Aorta (tissue), 5 donors: Measurements from ENCODE around the gene AGAP1. TPM values are rescaled to one million over a fixed set of nuclear protein-coding genes. Genes with fewer than 3 reads are reported as not detected.
"Not testable (repeated sequence)": the region's sequence is repeated elsewhere in the genome, so short reads cannot be mapped to it uniquely, and the experiment has no call there.

ENCODE experiments used
- ATAC-seq: fragments of 200-7000 bp; cut with Tn5 transposase; one replicate; pipeline ENCODE4 v1.9.1; 2022; ENCODE audit warnings: moderate library complexity; ENCODE audit not compliant: low FRiP score
- DNase-seq, 2 donors: peaks; one replicate each; pipeline ENCODE4 v3.0.0-alpha.2; 2020
- H3K27ac ChIP-seq, 2 donors: one replicate each; pipeline ENCODE4 v1.5.1; 2013; ENCODE audit warnings: low read length in 2 of 2, mild to moderate bottlenecking in 2 of 2, moderate library complexity in 2 of 2, control low read depth in 1 of 2, inconsistent platforms in 1 of 2, low read depth in 1 of 2
- H3K27me3 ChIP-seq, 2 donors: one replicate each; pipeline ENCODE4 v1.6.1; 2013; ENCODE audit warnings: control low read depth in 1 of 2, low read length in 1 of 2, mild to moderate bottlenecking in 1 of 2, moderate library complexity in 1 of 2; ENCODE audit not compliant: insufficient read depth in 2 of 2, control insufficient read depth in 1 of 2
- H3K36me3 ChIP-seq, 2 donors: one replicate each; pipeline ENCODE4 v1.6.1; 2013; ENCODE audit warnings: control low read depth in 1 of 2, low read length in 1 of 2, mild to moderate bottlenecking in 1 of 2; ENCODE audit not compliant: insufficient read depth in 2 of 2, control insufficient read depth in 1 of 2
- H3K4me1 ChIP-seq, 2 donors: one replicate each; pipeline ENCODE4 v1.6.1; 2013; ENCODE audit warnings: low read length in 2 of 2, control low read depth in 1 of 2, mild to moderate bottlenecking in 1 of 2, moderate library complexity in 1 of 2; ENCODE audit not compliant: insufficient read depth in 2 of 2, control insufficient read depth in 1 of 2
- H3K4me3 ChIP-seq, 2 donors: one replicate each; pipeline ENCODE4 v1.5.1; 2013; ENCODE audit warnings: low read length in 2 of 2, control low read depth in 1 of 2, mild to moderate bottlenecking in 1 of 2
- H3K9me3 ChIP-seq: one replicate; pipeline ENCODE4 v1.6.1; 2013; ENCODE audit warnings: mild to moderate bottlenecking, low read length; ENCODE audit not compliant: control insufficient read depth
- WGBS, 2 donors: extraction: QIAGEN DNeasy Blood & Tissue Kit; methylation state at CpG; one replicate each; pipeline ENCODE4 v1.1.7; 2013; 5-methylcytosine and 5-hydroxymethylcytosine counted together
- intact Hi-C, 2 donors: fragments of 100-400 bp; cut with DNase I; formaldehyde crosslinking; loops; one replicate each; pipeline versions ENCODE4 v1.14.2 to v1.15.0; 2022
- polyA plus RNA-seq, 2 donors: library from polyadenylated mRNA; stranded (reverse); fragments of 200-250 nt; gene quantifications; one replicate each; pipeline ENCODE4 v1.2.3, GENCODE V29; 2013
- total RNA-seq, 2 donors: library from RNA; stranded (reverse); fragmentation: NEBNext Ultra II Directional; extraction: Animal tissue kit (Norgen Biotek cat#: 25700); gene quantifications; one replicate each; pipeline ENCODE4 v1.2.1, GENCODE V29; 2021
- donor health status: healthy with polysubstance abuse.
- donor health status: Bipolar disorder and iron deficiency.
- donor health status: DM: no; HTN: no; CAD: no.
- donor health status: DM: no; HTN: no; CAD: no.
- donor health status: DM: yes; HTN: yes; CAD: no.

The AGAP1 gene
- total and polyA plus RNA-seq, 4 donors = 3.0 to 32.7 (median 12.7) TPM

DNA sequence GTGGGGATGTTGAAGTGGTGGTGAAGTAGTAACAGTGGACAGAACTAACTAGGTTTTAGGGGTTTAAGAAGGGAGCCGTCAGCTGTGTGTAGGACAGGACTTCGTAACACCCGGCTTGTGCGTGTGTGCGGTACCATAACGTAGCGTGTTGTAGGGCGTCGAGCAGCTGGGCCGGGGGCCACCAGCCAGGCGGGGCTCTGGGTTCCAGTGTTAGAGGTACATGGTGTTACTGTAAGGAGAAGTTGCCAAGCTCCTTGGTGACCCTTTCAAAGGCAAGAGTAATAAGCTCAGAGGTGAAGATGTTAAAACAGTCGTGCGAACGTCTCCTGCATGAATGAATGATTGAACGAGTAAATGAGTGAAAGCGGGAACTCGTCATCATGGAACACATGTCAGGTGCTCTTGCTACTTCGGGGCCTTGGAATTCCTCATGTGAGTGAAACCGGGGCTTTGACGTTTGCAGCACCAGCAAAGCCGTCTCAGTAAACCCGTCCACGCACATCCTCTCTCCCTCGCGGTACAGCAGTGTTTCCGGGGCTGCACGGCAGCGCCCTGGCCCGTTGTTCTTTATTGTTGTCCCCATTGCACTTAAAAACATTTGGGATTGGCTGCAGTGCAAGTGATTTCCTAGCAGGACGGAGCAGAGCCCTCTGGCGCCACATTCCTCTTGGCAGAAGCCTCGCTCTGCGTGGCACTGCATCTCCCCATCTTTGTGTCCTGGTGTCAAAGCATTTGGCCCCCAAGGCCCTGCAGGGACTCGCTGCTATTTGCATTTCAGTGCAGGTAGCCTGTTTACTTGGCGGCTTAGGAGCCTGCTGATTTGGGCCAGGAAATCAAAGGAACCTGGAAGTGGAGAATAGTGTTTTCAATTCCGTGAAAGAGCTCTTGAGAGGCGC, 559.3 kb downstream of the AGAP1 start:
- Histone ChIP-seq H3K4me3 (no peak overlapping the region), H3K27me3 (no peaks in the 10 kb centered on the region), H3K4me1 (no peaks in the 10 kb centered on the region), H3K9me3 (peaks cover 1% of the 10 kb centered on the region), H3K36me3 (no peaks in the 10 kb centered on the region), H3K27ac (no peak overlapping the region)
- DNase-seq = no peak
- WGBS, 2 donors = 75 to 77% methylated on average over 37 of the region's 37 CpGs
- no peak for ATAC-seq
- intact Hi-C loops = no loop called here

DNA sequence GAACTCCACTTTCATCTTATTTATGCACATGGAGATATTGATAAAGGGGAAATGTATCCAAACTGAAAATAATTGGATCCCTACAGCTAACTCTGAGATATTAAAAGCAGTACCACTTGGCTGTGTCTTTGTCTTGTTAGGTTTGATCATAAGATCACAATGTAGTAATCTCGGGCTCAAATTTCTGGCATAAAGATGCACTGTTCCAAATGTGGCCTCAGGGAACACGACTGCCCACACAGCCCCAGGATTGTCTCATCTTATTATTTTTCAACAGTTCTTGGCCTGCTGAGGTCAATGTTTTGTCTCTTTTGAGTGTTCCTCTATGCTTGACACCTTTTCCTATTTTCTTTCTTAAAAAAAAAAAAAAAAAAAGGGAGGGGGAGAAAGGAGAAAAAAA, 560.3 kb downstream of the AGAP1 start:
- Histone ChIP-seq H3K4me1 (no peaks in the 10 kb centered on the region), H3K4me3 (no peak overlapping the region), H3K9me3 (peaks cover 2% of the 10 kb centered on the region), H3K36me3 (no peaks in the 10 kb centered on the region), H3K27me3 (no peaks in the 10 kb centered on the region), H3K27ac (no peak overlapping the region)
- 59 to 64% methylated on average over 2 of the region's 2 CpGs for WGBS, 2 donors
- ATAC-seq (no peak), DNase-seq (no peak)
- intact Hi-C loops = no loop called here

DNA sequence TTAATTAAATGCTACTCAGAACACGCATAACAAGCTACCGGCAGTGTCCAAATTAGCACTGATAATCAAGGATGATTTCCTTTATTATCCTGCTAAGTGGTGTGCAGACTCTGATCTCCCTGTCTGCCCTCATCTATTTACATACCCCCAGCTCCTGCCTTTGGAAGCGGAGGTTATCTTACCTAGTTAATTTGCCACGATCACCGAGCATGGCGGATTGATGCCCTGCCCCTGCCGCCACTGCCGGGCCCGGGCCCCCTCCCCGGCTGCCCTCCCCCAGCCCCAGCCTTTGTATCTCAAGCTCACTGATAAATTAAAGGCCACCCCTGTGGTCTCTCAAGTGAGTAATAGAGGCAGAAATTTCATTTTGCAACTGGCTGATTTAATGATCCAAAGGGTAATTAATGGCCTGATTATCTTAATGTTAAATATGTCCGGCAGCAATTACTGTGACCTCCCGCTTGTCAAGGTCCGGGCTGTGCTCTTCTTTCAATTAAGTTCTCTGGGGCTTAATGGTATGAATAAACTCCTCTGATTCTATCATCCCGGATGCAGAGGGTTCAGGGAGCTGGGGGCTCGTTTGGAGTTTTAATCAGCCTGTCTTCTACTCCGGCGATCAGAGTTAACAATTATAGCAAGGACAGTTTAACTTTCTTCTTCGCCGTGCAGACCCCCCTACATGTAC, 560.9 kb downstream of the AGAP1 start:
- WGBS, 2 donors = 82 to 84% methylated on average over 19 of the region's 19 CpGs

DNA sequence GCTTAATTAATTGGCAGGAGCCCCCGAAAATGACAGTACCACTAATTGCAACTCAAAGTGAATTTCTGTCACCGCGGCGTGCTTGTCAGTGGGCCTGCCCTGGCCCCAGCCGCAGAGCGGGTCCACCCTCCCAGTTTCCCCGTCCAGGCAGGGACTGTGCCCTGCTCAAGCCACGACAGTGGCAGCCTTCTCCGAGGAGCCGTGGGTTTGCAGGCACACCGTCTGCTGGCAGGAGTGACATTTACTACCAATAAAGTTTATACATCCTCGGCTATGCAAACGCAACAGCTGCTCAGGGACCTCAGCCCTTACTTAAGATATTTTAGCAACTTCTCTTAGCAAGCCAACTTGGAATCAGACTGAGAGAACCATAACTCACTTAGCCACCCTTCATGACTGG, 561.6 kb downstream of the AGAP1 start:
- 65 to 67% methylated on average over 13 of the region's 13 CpGs for WGBS, 2 donors
- no peak for ATAC-seq
- Histone ChIP-seq H3K36me3 (no peaks in the 10 kb centered on the region), H3K4me1 (no peaks in the 10 kb centered on the region), H3K27ac (no peak overlapping the region), H3K27me3 (no peaks in the 10 kb centered on the region), H3K9me3 (peaks cover 2% of the 10 kb centered on the region), H3K4me3 (no peak overlapping the region)
- no peak for DNase-seq
- intact Hi-C loops = no loop called here

More for the DNA sequence above, 560.9 kb downstream of the AGAP1 start:
- peaks cover 2% of the 10 kb centered on the region for H3K9me3 ChIP-seq
- ATAC-seq (no peak), DNase-seq (no peak)
- no peak overlapping the region for H3K4me3 ChIP-seq
- no peak overlapping the region for H3K27ac ChIP-seq
- intact Hi-C loops = no loop called here
- H3K36me3 ChIP-seq = no peaks in the 10 kb centered on the region
- no peaks in the 10 kb centered on the region for H3K4me1 ChIP-seq
- no peaks in the 10 kb centered on the region for H3K27me3 ChIP-seq

DNA sequence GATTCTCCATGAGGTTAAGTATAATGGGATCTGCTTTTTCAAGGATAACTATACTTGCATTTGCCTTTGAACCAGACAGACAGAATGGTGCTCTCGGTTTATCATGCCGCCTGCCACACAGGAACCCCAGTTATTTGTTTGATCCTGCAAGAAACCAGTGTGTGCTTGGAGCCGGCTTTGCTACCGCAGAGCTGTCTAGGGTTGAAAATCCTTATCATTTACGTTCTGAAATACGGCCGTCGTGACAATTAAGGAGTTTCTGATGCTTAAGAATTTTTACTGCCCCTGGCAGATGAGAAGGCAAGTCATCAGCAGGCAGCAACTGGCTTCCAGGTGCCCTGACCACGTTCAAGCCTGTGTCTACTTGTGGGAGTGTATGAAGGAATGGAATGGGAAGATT, 562.3 kb downstream of the AGAP1 start:
- no peak overlapping the region for H3K4me3 ChIP-seq
- intact Hi-C loops = no loop called here
- no peak for ATAC-seq
- H3K4me1 ChIP-seq = no peaks in the 10 kb centered on the region
- 91% methylated on average over 9 of the region's 9 CpGs for WGBS, 2 donors
- H3K27me3 ChIP-seq = no peaks in the 10 kb centered on the region
- no peaks in the 10 kb centered on the region for H3K36me3 ChIP-seq
- peaks cover 2% of the 10 kb centered on the region for H3K9me3 ChIP-seq
- no peak for DNase-seq
- H3K27ac ChIP-seq = no peak overlapping the region

DNA sequence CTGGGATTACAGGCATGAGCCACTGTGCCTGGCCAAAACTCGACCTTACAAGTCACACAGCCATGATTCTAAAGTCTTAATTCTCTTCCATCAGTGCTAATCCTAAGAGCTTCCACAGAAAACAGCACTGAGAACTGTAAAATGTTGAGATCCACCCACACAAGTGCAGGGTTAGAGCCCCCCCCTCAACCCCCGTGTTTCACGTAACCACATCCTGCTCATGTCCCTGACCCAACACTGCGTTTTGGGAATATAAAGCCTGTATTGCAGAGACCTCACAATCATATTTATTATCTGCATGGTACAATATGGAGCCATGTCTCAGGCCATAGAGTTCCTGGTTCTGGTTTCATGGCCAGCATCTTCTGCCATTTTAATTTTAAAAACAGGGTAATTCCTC, 563.5 kb downstream of the AGAP1 start:
- no peak for ATAC-seq

DNA sequence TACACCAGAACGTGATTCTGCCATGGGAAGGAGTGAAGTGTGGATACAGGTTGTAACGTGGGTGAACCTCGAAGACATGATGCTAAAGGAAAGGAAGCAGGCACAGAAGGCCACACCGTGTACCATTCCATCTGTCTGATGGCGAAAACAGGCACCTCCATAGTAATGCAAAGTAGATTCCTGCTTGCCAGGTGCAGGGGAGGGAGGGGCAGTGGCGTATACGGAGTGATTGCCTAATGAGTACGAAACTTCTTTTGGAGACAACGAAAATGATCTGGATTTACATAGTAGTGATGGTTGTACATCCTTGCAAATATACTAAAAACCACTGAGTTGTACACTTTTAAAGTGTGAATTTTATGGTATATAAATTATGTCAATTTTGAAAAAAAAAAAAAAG, 567.7 kb downstream of the AGAP1 start:
- H3K9me3 ChIP-seq = peaks cover 2% of the 10 kb centered on the region
- H3K27me3 ChIP-seq = no peaks in the 10 kb centered on the region
- 55 to 56% methylated on average over 8 to 9 of the region's 9 CpGs for WGBS, 2 donors
- DNase-seq (no peak), ATAC-seq (no peak)
- intact Hi-C loops = no loop called here
- peaks cover 0 to 2% of the 10 kb centered on the region in 2 donors for H3K36me3 ChIP-seq
- no peak overlapping the region for H3K4me3 ChIP-seq
- no peaks in the 10 kb centered on the region for H3K4me1 ChIP-seq
- H3K27ac ChIP-seq = no peak overlapping the region

More for the DNA sequence above, 563.5 kb downstream of the AGAP1 start:
- intact Hi-C loops = no loop called here
- Histone ChIP-seq H3K27ac (no peak overlapping the region), H3K4me1 (no peaks in the 10 kb centered on the region), H3K36me3 (no peaks in the 10 kb centered on the region), H3K9me3 (peaks cover 2% of the 10 kb centered on the region), H3K4me3 (no peak overlapping the region), H3K27me3 (no peaks in the 10 kb centered on the region)
- WGBS, 2 donors = 93 to 95% methylated on average over 4 of the region's 4 CpGs
- DNase-seq = no peak

DNA sequence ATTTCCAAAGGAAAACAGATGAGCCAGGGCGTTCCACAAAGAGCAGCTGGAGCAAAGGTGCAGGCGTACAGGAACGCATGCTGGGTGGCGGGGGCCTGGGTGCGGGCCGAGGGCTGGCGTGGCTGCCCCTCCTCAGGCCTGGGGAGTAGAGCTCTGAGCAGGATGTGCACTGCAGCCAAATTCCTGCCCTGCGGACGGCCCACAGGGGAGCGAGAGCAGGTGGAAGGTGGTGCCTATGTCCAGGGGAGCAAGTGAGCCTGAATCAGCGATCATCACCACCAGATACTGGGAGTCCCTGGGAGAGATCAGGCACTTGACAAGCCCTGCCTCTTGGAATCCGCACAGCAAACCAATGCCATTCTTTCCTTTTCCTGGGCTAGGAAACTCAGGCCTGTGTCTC, 568.1 kb downstream of the AGAP1 start:
- H3K27ac ChIP-seq = no peak overlapping the region
- peaks cover 2% of the 10 kb centered on the region for H3K9me3 ChIP-seq
- peaks cover 0 to 2% of the 10 kb centered on the region in 2 donors for H3K36me3 ChIP-seq
- intact Hi-C loops = no loop called here
- ATAC-seq (no peak), DNase-seq (no peak)
- H3K4me3 ChIP-seq = no peak overlapping the region
- WGBS, 2 donors = 68 to 88% methylated on average over 12 of the region's 12 CpGs
- H3K4me1 ChIP-seq = no peaks in the 10 kb centered on the region
- H3K27me3 ChIP-seq = no peaks in the 10 kb centered on the region

DNA sequence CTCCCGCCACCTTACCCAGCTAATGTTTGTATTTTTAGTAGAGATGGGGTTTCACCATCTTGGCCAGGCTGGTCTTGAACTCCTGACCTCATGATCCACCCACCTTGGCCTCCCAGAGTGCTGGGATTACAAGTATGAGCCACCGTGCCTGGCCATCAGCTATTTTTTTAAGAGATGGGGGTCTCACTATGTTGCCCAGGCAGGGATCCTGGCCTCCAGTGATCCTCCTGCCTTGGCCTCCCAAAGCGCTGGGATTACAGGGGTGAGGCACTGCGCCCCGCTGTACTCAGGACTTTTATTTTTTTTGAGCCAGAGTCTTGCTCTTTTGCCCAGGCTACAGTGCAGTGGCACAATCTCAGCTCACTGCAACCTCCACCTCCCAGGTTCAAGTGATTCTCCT, 569.0 kb downstream of the AGAP1 start:
- H3K4me3 ChIP-seq, DNase-seq, intact Hi-C loops, ATAC-seq, H3K27ac ChIP-seq, H3K9me3 ChIP-seq, H3K4me1 ChIP-seq, H3K36me3 ChIP-seq, H3K27me3 ChIP-seq: not testable (repeated sequence)
- WGBS, 2 donors = 90 to 97% methylated on average over 5 of the region's 5 CpGs
